ENCODE data around the gene FHIT. TPM values are rescaled to one million over a fixed set of nuclear protein-coding genes. Genes with fewer than 3 reads are reported as not detected.

FHIT gene
- total RNA-seq, 2 donors from 2014 or later, result 10.4 to 15.8 TPM

DNA sequence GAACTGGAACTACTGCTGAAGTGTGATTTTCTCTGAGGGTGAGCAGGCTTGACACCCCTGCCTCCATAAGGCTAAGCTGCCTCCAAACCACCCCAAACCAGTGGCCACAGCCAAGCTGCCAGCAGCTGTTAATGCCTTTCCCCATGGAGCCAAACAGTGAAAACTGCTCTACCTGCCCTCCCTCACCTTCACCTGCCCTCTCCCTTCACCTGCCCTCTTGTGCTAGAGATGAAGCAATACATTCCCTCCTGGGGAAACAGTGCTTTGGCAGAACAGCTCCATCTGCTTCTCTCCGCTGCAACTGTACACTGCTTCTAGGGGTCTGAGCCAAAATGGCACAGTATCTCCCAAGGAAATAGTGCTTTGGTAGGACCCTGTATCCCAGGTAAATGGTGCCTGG lies 374.1 kb downstream of the FHIT start:
- TF ChIP-seq, protein P1, sequence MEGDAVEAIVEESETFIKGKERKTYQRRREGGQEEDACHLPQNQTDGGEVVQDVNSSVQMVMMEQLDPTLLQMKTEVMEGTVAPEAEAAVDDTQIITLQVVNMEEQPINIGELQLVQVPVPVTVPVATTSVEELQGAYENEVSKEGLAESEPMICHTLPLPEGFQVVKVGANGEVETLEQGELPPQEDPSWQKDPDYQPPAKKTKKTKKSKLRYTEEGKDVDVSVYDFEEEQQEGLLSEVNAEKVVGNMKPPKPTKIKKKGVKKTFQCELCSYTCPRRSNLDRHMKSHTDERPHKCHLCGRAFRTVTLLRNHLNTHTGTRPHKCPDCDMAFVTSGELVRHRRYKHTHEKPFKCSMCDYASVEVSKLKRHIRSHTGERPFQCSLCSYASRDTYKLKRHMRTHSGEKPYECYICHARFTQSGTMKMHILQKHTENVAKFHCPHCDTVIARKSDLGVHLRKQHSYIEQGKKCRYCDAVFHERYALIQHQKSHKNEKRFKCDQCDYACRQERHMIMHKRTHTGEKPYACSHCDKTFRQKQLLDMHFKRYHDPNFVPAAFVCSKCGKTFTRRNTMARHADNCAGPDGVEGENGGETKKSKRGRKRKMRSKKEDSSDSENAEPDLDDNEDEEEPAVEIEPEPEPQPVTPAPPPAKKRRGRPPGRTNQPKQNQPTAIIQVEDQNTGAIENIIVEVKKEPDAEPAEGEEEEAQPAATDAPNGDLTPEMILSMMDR (IDR thresholded peaks at IDR 0.05), result no peak
- no peak for TF ChIP-seq POLR2A (IDR thresholded peaks at IDR 0.05)
- DNase-seq (no peak), ATAC-seq (no peak)
- Histone ChIP-seq H3K4me1 (no peaks in the 10 kb centered on the region), H3K36me3 (replicated peaks in 1 of 2; ENCODE audit: insufficient read depth in 1 of 2, low read depth in 2 of 2) (no peaks in the 10 kb centered on the region), H3K4me3 (no peak overlapping the region), H3K27me3 (no peaks in the 10 kb centered on the region), H3K9me3 (peaks cover 0 to 7% (median 0%) of the 10 kb centered on the region in 3 donors), H3K27ac (no peak overlapping the region)
- 88 to 100% methylated on average over 1 of the region's 1 CpG for WGBS, 2 donors
- intact Hi-C loops (cut with DNase I), result no loop called here

DNA sequence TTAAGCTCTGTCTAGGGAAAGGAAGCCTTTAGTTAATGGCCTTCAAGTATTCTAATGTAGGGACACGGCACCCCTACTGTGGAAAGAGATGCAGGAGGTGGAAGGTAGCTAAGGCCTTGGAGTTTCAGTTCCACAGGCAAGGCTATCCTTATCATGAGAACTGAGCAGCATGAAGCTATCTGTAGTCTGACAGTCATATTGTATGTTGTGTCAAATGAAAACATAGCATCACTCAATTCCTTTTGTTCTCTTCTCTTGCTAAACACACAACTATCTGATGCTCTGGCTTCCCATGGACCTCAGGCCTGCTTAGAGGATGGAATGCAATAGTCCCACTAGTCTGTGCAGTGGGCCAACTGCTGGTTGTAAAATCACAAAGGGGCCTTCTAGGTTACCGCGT lies 380.9 kb downstream of the FHIT start:
- DNase-seq (no peak), ATAC-seq (no peak)
- no peaks in the 10 kb centered on the region for H3K36me3 ChIP-seq (replicated peaks in 1 of 2; ENCODE audit: insufficient read depth in 1 of 2, low read depth in 2 of 2)
- H3K4me1 ChIP-seq, result no peaks in the 10 kb centered on the region
- H3K27me3 ChIP-seq, result no peaks in the 10 kb centered on the region
- H3K4me3 ChIP-seq, result no peak overlapping the region
- intact Hi-C loops (cut with DNase I), result no loop called here
- H3K27ac ChIP-seq, result no peak overlapping the region
- 89 to 98% methylated on average over 3 of the region's 3 CpGs for WGBS, 2 donors
- H3K9me3 ChIP-seq, result no peaks in the 10 kb centered on the region
- TF ChIP-seq, protein P1 (IDR thresholded peaks at IDR 0.05), result no peak
- TF ChIP-seq POLR2A (IDR thresholded peaks at IDR 0.05), result no peak

GRCh38 chr3:60867200-60867599 lies 384.1 kb downstream of the FHIT start:
- Histone ChIP-seq H3K27me3 (no peaks in the 10 kb centered on the region), H3K4me3 (no peak overlapping the region), H3K27ac (no peak overlapping the region), H3K9me3 (no peaks in the 10 kb centered on the region), H3K36me3 (replicated peaks in 1 of 2; ENCODE audit: insufficient read depth in 1 of 2, low read depth in 2 of 2) (no peaks in the 10 kb centered on the region), H3K4me1 (no peaks in the 10 kb centered on the region)
- TF ChIP-seq, protein P1 (IDR thresholded peaks at IDR 0.05), result no peak
- TF ChIP-seq POLR2A (IDR thresholded peaks at IDR 0.05), result no peak
- DNase-seq (no peak), ATAC-seq (no peak)
- intact Hi-C loops (cut with DNase I), result no loop called here

- DNase-seq (no peak), ATAC-seq (no peak)
- Histone ChIP-seq H3K4me1 (no peaks in the 10 kb centered on the region), H3K4me3 (no peak overlapping the region), H3K27me3 (no peaks in the 10 kb centered on the region), H3K36me3 (replicated peaks in 1 of 2; ENCODE audit: insufficient read depth in 1 of 2, low read depth in 2 of 2) (no peaks in the 10 kb centered on the region), H3K27ac (no peak overlapping the region), H3K9me3 (no peaks in the 10 kb centered on the region)
- WGBS, 2 donors, result 77 to 94% methylated on average over 4 of the region's 4 CpGs
- intact Hi-C loops (cut with DNase I), result no loop called here
- TF ChIP-seq, protein P1 (IDR thresholded peaks at IDR 0.05), result no peak
- TF ChIP-seq POLR2A (IDR thresholded peaks at IDR 0.05), result no peak
Measured at GRCh38 chr3:60856257-60857046, 394.8 kb downstream of the FHIT start.

DNA sequence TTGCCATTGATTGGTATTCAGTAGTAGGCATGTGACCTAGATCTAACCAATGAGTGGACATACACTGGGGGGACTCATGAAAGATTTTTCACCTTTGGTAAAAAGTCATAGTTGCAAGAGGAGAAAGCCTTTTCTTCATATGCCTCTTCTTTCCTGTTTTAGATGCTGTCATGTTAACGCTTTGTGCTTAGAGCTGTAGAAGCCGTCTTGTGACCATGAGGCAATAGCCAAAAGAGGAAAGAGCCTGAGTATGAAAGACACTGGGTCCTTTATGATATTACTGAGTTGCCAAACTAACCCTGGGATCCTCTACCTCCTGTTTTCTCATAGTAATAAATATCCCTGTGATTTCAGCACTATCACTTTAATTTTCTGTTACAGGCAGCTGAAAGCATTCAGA lies 396.0 kb downstream of the FHIT start:
- intact Hi-C loops (cut with DNase I), result no loop called here
- Histone ChIP-seq H3K4me1 (no peaks in the 10 kb centered on the region), H3K9me3 (no peaks in the 10 kb centered on the region), H3K36me3 (replicated peaks in 1 of 2; ENCODE audit: insufficient read depth in 1 of 2, low read depth in 2 of 2) (no peaks in the 10 kb centered on the region), H3K27ac (no peak overlapping the region), H3K4me3 (no peak overlapping the region), H3K27me3 (no peaks in the 10 kb centered on the region)
- ATAC-seq (no peak), DNase-seq (peak in 1 of 4 donors; percentile 8)
- TF ChIP-seq, protein P1 (IDR thresholded peaks at IDR 0.05), result no peak
- TF ChIP-seq POLR2A (IDR thresholded peaks at IDR 0.05), result no peak
- WGBS, 2 donors, result 80 to 89% methylated on average over 2 of the region's 2 CpGs
